NCI-H460 (cell line): ENCODE results near the gene XXYLT1. TPM values are rescaled to one million over a fixed set of nuclear protein-coding genes. Genes with fewer than 3 reads are reported as not detected.

ENCODE experiments used
- DNase-seq: peaks from one replicate; pipeline ENCODE4 v3.0.0-alpha.2; 2016; ENCODE audit warnings: low read depth; ENCODE audit errors: extremely low read depth
- total RNA-seq: library from RNA; depleted of rRNA; stranded (reverse); fragments of >200 nt; shearing (Covaris generic); gene quantifications from 2 replicates; pipeline ENCODE4 v1.2.3, GENCODE V29; 2014

Gene XXYLT1
- total RNA-seq, 1 experiment from 2014 or later: 9.2 TPM

DNA sequence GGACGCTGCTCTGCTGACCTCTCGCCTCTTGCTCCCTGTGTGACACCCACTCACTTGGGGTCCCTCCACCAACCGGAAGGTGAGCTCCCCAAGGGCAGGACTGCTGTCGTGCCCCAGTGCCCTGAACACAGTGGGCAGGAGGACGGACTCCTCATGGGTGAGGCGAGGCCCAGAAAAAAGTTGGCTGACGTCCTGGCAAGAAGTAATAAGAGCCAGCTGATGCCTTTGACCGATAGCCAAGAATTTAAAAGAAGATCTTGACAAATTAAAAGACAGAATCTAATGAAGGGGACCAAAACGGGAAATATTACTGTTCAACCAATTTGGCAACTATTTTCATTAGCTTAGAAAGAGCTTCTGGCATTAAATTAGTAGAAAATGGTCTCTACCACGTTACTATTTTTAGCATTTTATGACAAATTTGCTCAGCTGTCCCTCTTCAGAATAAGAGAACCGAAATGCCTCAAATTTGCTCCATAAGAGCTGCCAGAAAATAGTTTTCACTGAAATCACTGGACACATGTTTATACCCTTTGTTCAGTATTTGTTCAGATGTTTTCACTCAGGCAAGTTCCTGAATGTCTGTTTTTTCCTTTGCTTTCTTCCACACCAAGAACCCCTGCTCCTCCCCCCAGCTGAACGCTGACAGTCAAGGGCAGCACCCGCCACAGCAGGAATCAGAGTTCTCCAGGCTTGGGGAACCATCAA is 60.5 kb downstream of the XXYLT1 start:
- no peak for DNase-seq

GRCh38 chr3:195209847-195210265 is 61.1 kb downstream of the XXYLT1 start:
- DNase-seq: no peak

DNA sequence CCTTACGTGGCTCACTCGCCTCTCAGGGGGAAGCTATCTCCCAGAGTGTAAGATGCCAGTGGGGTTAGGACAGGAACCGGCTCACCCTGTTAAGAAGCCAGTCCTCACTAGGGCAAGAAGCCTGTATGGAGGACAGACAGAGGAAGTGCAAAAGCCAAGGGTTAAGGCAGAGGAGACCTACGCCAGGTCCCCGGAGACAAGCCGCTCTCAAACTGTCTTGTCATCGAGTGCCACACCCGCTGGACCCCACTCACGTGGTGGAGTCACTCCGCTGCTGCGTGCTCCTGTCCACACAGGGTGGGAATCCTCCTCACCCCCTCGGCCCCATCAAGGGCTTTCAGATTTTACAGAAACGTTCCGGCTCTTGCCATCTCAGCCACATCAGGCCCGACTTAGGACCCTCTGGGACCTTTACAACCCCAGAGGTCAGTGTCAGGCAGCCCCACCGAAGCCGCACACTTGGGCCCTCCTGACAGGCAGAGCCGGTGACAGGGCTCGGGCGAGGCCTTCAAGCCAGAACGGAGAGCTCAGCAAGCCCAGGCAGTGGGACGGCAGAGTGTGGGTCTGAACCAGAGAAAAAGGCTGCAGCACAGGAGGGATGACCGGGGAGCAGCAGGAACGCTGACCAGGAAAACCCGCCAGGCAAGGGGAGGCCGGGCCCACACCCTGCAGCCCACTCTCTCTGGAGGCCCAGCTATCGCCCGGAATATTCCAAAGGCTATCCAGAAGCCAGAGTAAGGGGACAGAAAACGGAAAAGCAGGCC is 61.7 kb downstream of the XXYLT1 start:
- DNase-seq: no peak

- DNase-seq: no peak
These were observed 62.3 kb downstream of the XXYLT1 start for GRCh38 chr3:195208631-195209030.

- no peak for DNase-seq
These were observed 62.8 kb downstream of the XXYLT1 start for GRCh38 chr3:195208183-195208582.

DNA sequence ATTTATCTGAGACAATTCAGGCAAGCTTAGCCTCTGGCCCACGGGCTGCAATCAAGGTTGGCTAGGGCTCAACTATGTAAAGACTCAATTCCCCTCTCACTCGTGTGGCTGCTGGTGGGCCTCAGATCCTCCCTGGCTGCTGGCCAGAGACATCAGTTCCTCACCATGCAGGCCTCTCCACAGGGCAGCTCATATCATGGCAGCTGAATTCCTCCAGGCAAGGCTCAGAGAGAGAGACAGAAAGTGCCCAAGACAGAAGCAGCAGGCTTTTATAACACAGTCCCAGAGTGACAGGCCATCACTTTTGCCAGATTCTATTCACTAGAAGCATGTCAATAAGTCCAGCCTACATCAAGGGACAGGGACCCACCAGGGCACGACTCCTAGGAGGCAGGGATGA is 63.2 kb downstream of the XXYLT1 start:
- DNase-seq: no peak

- DNase-seq: no peak
These were observed 63.9 kb downstream of the XXYLT1 start for GRCh38 chr3:195207056-195207455.

DNA sequence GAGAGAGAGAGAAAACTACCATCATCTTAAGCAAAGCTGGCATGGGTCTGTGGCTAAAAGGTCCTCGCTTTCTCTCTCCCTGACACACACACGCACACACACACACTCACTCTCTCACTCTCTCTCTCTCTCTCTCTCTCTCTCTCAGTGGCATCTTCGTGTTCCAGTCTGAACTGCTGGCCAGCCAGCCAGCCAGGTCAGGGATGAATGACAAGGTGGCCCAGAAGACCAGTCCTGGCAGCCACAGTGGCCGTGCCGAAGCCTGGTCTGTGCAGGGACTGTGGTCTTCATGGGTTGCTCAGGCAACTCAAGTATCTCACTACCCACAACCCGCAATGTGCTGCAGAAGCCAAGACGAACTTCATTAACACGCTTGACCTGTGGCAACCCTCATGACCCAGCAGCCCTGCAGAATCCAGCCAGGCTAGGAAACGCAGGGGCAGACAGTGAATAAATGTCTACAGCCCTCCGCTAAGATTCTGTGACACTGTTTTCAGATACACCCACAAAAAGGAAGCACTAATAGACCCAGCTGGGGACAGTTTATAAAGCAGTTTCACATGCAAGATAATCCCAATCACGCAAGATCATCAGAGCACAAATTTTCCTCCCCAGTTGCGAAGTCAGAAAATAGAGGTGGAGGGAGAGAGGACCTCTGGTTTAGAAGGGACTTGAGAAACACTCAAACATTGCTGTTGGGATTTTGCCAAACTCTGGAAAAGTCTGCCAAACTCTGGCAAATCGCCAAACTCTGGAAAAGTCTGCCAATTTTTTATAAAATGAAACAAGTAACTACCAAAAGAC is 66.4 kb downstream of the XXYLT1 start:
- DNase-seq: no peak

GRCh38 chr3:195203606-195204005 is 67.4 kb downstream of the XXYLT1 start:
- no peak for DNase-seq

DNA sequence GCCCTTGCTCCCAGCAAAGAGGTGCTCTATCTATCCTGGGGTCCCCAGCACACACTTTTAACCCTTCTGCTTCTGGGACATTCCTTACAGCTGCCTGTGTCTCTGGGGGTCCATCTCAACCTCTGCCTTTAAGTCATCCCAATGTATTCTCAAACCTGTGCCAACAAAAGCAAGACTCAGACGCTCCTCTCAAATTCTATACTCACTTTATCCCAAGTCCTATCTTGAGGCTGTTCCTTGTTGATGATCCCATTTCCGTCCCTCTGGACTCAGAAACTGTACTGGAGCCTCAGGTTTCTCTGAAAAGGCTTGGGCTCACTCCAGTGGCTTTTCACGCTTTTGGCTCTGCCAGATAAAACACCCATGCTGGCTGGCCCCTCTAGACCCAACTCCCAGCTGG is 69.7 kb downstream of the XXYLT1 start:
- no peak for DNase-seq

DNA sequence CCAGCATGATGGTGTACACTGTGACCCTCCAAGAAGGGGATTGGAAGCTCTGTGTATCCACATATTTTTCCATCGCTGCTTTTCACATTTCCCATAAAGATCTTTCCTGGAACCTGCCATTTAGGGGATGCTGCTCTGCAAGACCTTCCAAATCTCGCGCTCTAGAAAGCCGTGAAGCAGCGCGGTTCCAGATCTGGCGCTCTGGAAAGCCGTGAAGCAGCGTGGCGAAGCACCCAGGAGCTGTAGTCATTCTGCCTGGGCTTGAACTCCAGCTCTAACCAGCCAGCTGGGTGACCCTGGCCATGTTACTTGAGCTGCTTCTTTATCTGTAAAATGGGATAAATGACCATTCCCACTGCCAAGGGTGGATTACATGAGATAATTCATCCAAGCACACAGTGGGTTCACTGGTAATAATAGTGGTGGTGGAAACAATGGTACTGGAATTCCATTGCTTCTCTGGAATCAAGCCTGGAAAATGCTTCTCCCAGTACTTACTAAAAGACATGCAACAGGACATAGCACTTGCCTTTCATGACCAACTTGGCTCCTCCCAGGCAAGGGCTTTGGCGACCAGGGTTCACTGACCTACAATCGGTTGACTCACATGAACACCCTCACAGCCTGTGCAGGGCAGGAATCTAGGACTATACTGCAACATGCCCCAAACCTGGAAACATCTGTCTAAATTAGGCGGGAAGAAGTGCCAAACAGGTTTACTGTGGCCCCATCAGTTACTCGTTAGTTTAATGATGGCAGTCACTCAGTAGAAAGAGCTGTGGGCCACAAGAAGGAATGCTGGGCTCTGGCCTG is 70.7 kb downstream of the XXYLT1 start:
- DNase-seq: no peak

- DNase-seq: no peak
These were observed 72.3 kb downstream of the XXYLT1 start for GRCh38 chr3:195198426-195199346.

GRCh38 chr3:195197765-195198425 is 73.1 kb downstream of the XXYLT1 start:
- DNase-seq: no peak

DNA sequence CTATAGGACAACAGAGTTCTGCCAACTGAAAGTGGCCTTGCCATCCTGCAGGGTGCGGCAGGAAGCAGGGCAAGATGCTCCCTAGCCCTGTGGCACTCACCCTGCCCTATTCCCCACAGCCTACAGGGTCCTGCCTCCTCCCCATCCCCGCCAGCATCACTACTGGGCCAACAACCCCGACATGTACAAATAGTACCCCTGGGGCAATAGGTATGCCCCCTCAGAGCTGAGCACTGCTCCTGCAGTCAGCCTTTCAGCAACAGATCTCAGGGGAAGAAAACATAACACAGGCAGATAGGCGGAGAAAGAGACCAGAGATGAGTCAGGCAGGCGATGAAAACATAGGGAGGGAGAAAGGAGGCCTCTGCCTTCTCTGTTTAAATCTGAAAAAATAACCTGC is 74.7 kb downstream of the XXYLT1 start:
- DNase-seq: no peak

- DNase-seq: no peak
These were observed 75.4 kb downstream of the XXYLT1 start for GRCh38 chr3:195195321-195196209.

GRCh38 chr3:195194559-195195206 is 76.3 kb downstream of the XXYLT1 start:
- DNase-seq: no peak

DNA sequence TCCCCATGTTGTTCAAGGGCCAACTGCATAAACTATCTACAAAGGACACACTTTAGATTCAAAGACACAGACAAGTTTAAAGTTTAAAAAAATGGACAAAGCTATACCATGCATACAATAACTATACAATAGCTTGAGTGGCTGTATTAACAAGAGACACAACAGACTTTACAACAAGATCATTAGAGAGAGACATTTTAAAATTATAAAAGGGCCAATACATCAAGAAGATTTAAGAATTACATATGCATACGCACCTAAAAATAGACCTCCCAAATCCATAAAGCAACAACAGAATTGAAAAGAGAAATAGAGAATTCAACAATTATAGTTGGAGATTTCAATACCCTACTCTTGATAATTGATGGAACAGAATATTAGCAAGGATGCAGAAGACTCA is 79.4 kb downstream of the XXYLT1 start:
- no peak for DNase-seq
